K562 (cell line): Measurements from ENCODE around the gene COL15A1. TPM values are rescaled to one million over a fixed set of nuclear protein-coding genes. Genes with fewer than 3 reads are reported as not detected.

Experiments used
- ARID2 ChIP-seq: fragments of 450-650 bp; IDR thresholded peaks from 2 replicates; pipeline ENCODE4 v1.6.1; 2017; ENCODE audit warnings: antibody characterized with exemption, mild to moderate bottlenecking
- ATF3 ChIP-seq, 2 experiments: fragments of 450-650 bp in 1 of 2; sonication (generic) in 1 of 2; formaldehyde crosslinking in 1 of 2; IDR thresholded peaks in 1 of 2; conservative IDR thresholded peaks in 1 of 2; 2 replicates each; pipeline versions ENCODE4 v1.6.1 to v1.8.1; 2016 to 2023; ENCODE audit warnings: mild to moderate bottlenecking in 2 of 2, moderate library complexity in 2 of 2, inconsistent platforms in 1 of 2, missing genetic modification reagents in 1 of 2
- CAMTA2 ChIP-seq: fragments of 250-450 bp; sonication (Bioruptor Pico); conservative IDR thresholded peaks from 2 replicates; pipeline ENCODE4 v1.5.1; 2022
- FOSL1 ChIP-seq: fragments of 200-800 bp; sonication (Bioruptor generic); conservative IDR thresholded peaks from 2 replicates; pipeline ENCODE4 v1.6.1; 2016; ENCODE audit warnings: missing genetic modification characterization, missing compliant biosample characterization
- GATAD2A ChIP-seq: fragments of 450-650 bp; IDR thresholded peaks from 2 replicates; pipeline ENCODE4 v1.6.1; 2017
- GTF3C2 ChIP-seq: IDR thresholded peaks from 3 replicates; pipeline ENCODE4 v1.6.1; 2011; ENCODE audit warnings: borderline replicate concordance, mild to moderate bottlenecking, moderate library complexity; ENCODE audit not compliant: insufficient read length; ENCODE audit errors: extremely low read depth
- ILF3 ChIP-seq: fragments of 450-650 bp; IDR thresholded peaks from 2 replicates; pipeline ENCODE4 v1.6.1; 2018; ENCODE audit warnings: antibody characterized with exemption, mild to moderate bottlenecking, moderate library complexity, borderline replicate concordance
- JUND ChIP-seq, 2 experiments: IDR thresholded peaks; 2 replicates in 1 of 2; 3 replicates in 1 of 2; pipeline ENCODE4 v1.6.1; 2011; ENCODE audit warnings: borderline replicate concordance in 2 of 2, low read depth in 2 of 2, low read length in 2 of 2, improper control_type of control experiment in 1 of 2, missing biosample characterization in 1 of 2, missing genetic modification characterization in 1 of 2, missing genetic modification reagents in 1 of 2
- LCOR ChIP-seq: sonication (generic); formaldehyde crosslinking; IDR thresholded peaks from 2 replicates; pipeline ENCODE4 v1.8.0; 2022; ENCODE audit warnings: mild to moderate bottlenecking, missing genetic modification reagents
- MED1 ChIP-seq: sonication (generic); formaldehyde crosslinking; IDR thresholded peaks from 2 replicates; pipeline ENCODE4 v1.8.1; 2023; ENCODE audit warnings: missing genetic modification reagents, borderline replicate concordance
- NFIC ChIP-seq: fragments of 450-650 bp; IDR thresholded peaks from 2 replicates; pipeline ENCODE4 v1.6.1; 2017; ENCODE audit warnings: mild to moderate bottlenecking, inconsistent platforms
- POLR3G ChIP-seq: IDR thresholded peaks from 2 replicates; pipeline ENCODE4 v1.6.1; 2011; ENCODE audit not compliant: insufficient read length, insufficient replicate concordance; ENCODE audit errors: extremely low read depth
- SIN3A ChIP-seq, 2 experiments: fragments of 150-350 bp in 1 of 2; IDR thresholded peaks; 2 replicates each; pipeline ENCODE4 v1.6.1; 2011 to 2016; ENCODE audit warnings: borderline replicate concordance in 2 of 2, low read depth in 2 of 2, low read length in 2 of 2, mild to moderate bottlenecking in 2 of 2, moderate library complexity in 2 of 2; ENCODE audit not compliant: control insufficient read depth in 1 of 2
- SIN3B ChIP-seq: fragments of 450-650 bp; IDR thresholded peaks from 2 replicates; pipeline ENCODE4 v1.6.1; 2017; ENCODE audit warnings: low read depth, mild to moderate bottlenecking, moderate library complexity
- SMAD4 ChIP-seq: fragments of 250-450 bp; sonication (Bioruptor Pico); conservative IDR thresholded peaks from 2 replicates; pipeline ENCODE4 v1.8.0; 2021; ENCODE audit warnings: inconsistent platforms, mild to moderate bottlenecking, moderate library complexity
- SP1 ChIP-seq: sonication (generic); formaldehyde crosslinking; IDR thresholded peaks from 2 replicates; pipeline ENCODE4 v1.8.1; 2022; ENCODE audit warnings: mild to moderate bottlenecking, missing genetic modification reagents
- SUPT5H ChIP-seq: fragments of 450-650 bp; IDR thresholded peaks from 2 replicates; pipeline ENCODE4 v1.6.1; 2016
- TEAD1 ChIP-seq, 2 experiments: fragments of 450-650 bp in 1 of 2; sonication (generic) in 1 of 2; formaldehyde crosslinking; IDR thresholded peaks; 2 replicates each; pipeline versions ENCODE4 v1.4.0 to v1.8.0; 2020 to 2022; ENCODE audit warnings: mild to moderate bottlenecking in 2 of 2, missing genetic modification reagents in 1 of 2
- TFAP4 ChIP-seq: sonication (generic); formaldehyde crosslinking; IDR thresholded peaks from 2 replicates; pipeline ENCODE4 v1.8.0; 2022; ENCODE audit warnings: missing genetic modification reagents, mild to moderate bottlenecking, moderate library complexity, borderline replicate concordance
- ZFX ChIP-seq: sonication (generic); formaldehyde crosslinking; IDR thresholded peaks from 2 replicates; pipeline ENCODE4 v1.8.0; 2022; ENCODE audit warnings: mild to moderate bottlenecking, missing genetic modification reagents, moderate library complexity
- ZNF12 ChIP-seq: sonication (generic); formaldehyde crosslinking; IDR thresholded peaks from 2 replicates; pipeline ENCODE4 v1.4.0; 2020; ENCODE audit warnings: mild to moderate bottlenecking, missing genetic modification reagents
- ZNF23 ChIP-seq: fragments of 250-450 bp; sonication (Bioruptor Pico); IDR thresholded peaks from 2 replicates; pipeline ENCODE4 v1.4.0; 2020; ENCODE audit warnings: mild to moderate bottlenecking
- ZNF3 ChIP-seq: fragments of 250-450 bp; sonication (Bioruptor Pico); IDR thresholded peaks from 2 replicates; pipeline ENCODE4 v1.5.0; 2021; ENCODE audit warnings: mild to moderate bottlenecking, moderate library complexity
- ZNF311 ChIP-seq: fragments of 250-450 bp; sonication (Bioruptor Pico); IDR thresholded peaks from 2 replicates; pipeline ENCODE4 v1.4.0; 2020; ENCODE audit warnings: mild to moderate bottlenecking, moderate library complexity
- polyA plus RNA-seq, 8 experiments: library from polyadenylated mRNA; depleted of rRNA in 4 of 8; stranded (reverse) in 5 of 8; unstranded in 3 of 8; fragments of >200 nt; fragmentation: Nextera tagmentation in 2 of 8; fragmentation: Illumina TruSeq in 1 of 8; extraction: Ambion mirVana in 2 of 8; extraction: Trizol in 1 of 8; gene quantifications; 2 replicates each; pipeline versions ENCODE4 v1.2.1 to v1.2.3, GENCODE V29; 2011 to 2014; ENCODE audit warnings: inconsistent platforms in 1 of 8, missing spikeins in 1 of 8
- total RNA-seq, 7 experiments: library from RNA; depleted of rRNA in 6 of 7; stranded (reverse); fragments of >200 nt in 6 of 7; fragmentation: Illumina TruSeq in 2 of 7; extraction: Trizol in 2 of 7; gene quantifications; 2 replicates each; pipeline versions ENCODE4 v1.2.1 to v1.2.3, GENCODE V29; 2011 to 2021; ENCODE audit warnings: low replicate concordance in 1 of 7

The COL15A1 gene
- total and polyA plus RNA-seq, 9 of the 15 experiments (the other 6 are each of a cell fraction or from before 2014, with no cell fraction given): 0.46 to 5.1 (median 2.6) TPM

- no peak for TF ChIP-seq ILF3
- TF ChIP-seq ZNF3 (CRISPR knock-in tag): no peak
- no peak for TF ChIP-seq GATAD2A
- peak; percentile 79 for TF ChIP-seq FOSL1 (tag)
- no peak for TF ChIP-seq MED1 (CRISPR knock-in tag)
- TF ChIP-seq ATF3 (IDR thresholded peaks at IDR 0.05): no peak
- TF ChIP-seq ATF3 (CRISPR knock-in tag; conservative IDR thresholded peaks at IDR 0.05): no peak
- TF ChIP-seq ZNF311: no peak
- TF ChIP-seq ZNF12 (CRISPR knock-in tag): no peak
- TF ChIP-seq TEAD1 (CRISPR knock-in tag; IDR thresholded peaks at IDR 0.05): no peak
- no peak for TF ChIP-seq ZFX (CRISPR knock-in tag)
- no peak for TF ChIP-seq ZNF23 (CRISPR knock-in tag)
- TF ChIP-seq SUPT5H: no peak
- 0 out of 2 replicates have a peak, but pooled peaks have one; percentile 30 for TF ChIP-seq SP1
- peak; percentile 59; the same call in 1 of the 2 replicates for TF ChIP-seq SMAD4 (CRISPR knock-in tag)
- TF ChIP-seq JUND (IDR thresholded peaks at IDR 0.05; ENCODE audit: borderline replicate concordance, low read depth, low read length): peak; percentile 41; the same call in 1 of the 2 replicates
- peak; percentile 21; the same call in 1 of the 3 replicates for TF ChIP-seq JUND (tag; IDR thresholded peaks at IDR 0.05; ENCODE audit: borderline replicate concordance, low read depth, low read length)
- TF ChIP-seq GTF3C2: no peak
- no peak for TF ChIP-seq CAMTA2 (CRISPR knock-in tag)
- TF ChIP-seq SIN3B: no peak
- no peak for TF ChIP-seq ARID2
- peak; percentile 84 for TF ChIP-seq TFAP4
- peak; percentile 99 for TF ChIP-seq NFIC
- TF ChIP-seq POLR3G: no peak
- no peak for TF ChIP-seq SIN3A (IDR thresholded peaks at IDR 0.05; ENCODE audit: borderline replicate concordance in 2 of 2, control insufficient read depth in 1 of 2, low read depth in 2 of 2, low read length in 2 of 2)
- no peak for TF ChIP-seq LCOR
Measured at GRCh38 chr9:98906273-98907040, 37.2 kb upstream of the COL15A1 start (continued).
